AG04449 (cell line): ENCODE data around the gene DIAPH2.

ENCODE experiments used
- CTCF ChIA-PET: fragments of 350-600 bp; formaldehyde crosslinking; extraction: SDS; loops from one replicate; lab custom pipeline; 2021; ENCODE audit warnings: antibody characterized with exemption; lab: Yijun Ruan, JAX
- POLR2A ChIA-PET: fragments of 400-600, 350-600 bp; formaldehyde crosslinking; extraction: SDS; loops from one replicate; lab custom pipeline; 2020; ENCODE audit warnings: antibody characterized with exemption, inconsistent platforms; lab: Yijun Ruan, JAX
- DNase-seq: peaks from one replicate; pipeline ENCODE4 v3.0.0-alpha.2; 2010; ENCODE audit warnings: low read depth, low spot score
- H3K4me3 ChIP-seq: 2 replicates; pipeline ENCODE4 v1.5.1; 2011; ENCODE audit warnings: low read depth, mild to moderate bottlenecking, control low read depth, low read length
- CTCF ChIP-seq: IDR thresholded peaks from one replicate; pipeline ENCODE4 v1.5.1; 2011; ENCODE audit warnings: mild to moderate bottlenecking, moderate library complexity, low read length, control low read depth, inconsistent platforms; ENCODE audit not compliant: insufficient read depth; ENCODE audit errors: missing control alignments

DIAPH2 gene

DNA sequence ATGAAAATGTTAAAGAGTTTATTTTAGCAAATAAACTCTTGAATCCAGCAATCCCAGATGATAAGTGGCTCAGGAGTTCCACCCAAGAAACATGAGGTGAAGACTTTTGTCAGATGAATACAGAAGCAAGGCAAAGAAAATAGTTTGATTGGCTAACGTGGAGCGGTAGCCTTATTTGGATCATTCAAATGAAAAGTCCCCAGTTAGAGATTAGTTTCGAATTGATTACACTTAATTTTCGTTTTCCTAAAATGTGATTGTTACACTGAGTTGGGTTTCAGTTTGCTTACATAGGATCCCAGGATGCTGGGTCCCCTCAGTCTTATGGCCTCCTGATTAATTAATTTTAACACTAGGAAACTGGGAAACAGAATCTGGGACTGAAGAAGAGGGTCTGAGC is 122.7 kb downstream of the DIAPH2 start:
- ChIA-PET CTCF (no interaction called here), POLR2A (no interaction called here)
- TF ChIP-seq CTCF = no peak
- H3K4me3 ChIP-seq = no peak overlapping the region
- DNase-seq = no peak

GRCh38 chrX:96820935-96821334 is 136.3 kb downstream of the DIAPH2 start:
- no peak overlapping the region for H3K4me3 ChIP-seq
- TF ChIP-seq CTCF = no peak
- ChIA-PET CTCF (no interaction called here), POLR2A (no interaction called here)
- no peak for DNase-seq

GRCh38 chrX:96824166-96824565 is 139.5 kb downstream of the DIAPH2 start:
- ChIA-PET CTCF (interaction anchor here (1.5 kb wide), 1 partner anchor 13 kb away, joined by 3 read pairs; no protein-coding TSS in a partner anchor), POLR2A (no interaction called here)

GRCh38 chrX:96833333-96833732 is 148.7 kb downstream of the DIAPH2 start:
- POLR2A ChIA-PET = no interaction called here
- H3K4me3 ChIP-seq = no peak overlapping the region
- DNase-seq = no peak
- CTCF ChIA-PET = no interaction called here
- TF ChIP-seq CTCF = no peak

More at GRCh38 chrX:96824166-96824565, 139.5 kb downstream of the DIAPH2 start:
- no peak overlapping the region for H3K4me3 ChIP-seq
- no peak for DNase-seq
- no peak for TF ChIP-seq CTCF

GRCh38 chrX:96834137-96834536 is 149.5 kb downstream of the DIAPH2 start:
- TF ChIP-seq CTCF = no peak
- ChIA-PET CTCF (no interaction called here), POLR2A (no interaction called here)
- no peak for DNase-seq
- H3K4me3 ChIP-seq = no peak overlapping the region

DNA sequence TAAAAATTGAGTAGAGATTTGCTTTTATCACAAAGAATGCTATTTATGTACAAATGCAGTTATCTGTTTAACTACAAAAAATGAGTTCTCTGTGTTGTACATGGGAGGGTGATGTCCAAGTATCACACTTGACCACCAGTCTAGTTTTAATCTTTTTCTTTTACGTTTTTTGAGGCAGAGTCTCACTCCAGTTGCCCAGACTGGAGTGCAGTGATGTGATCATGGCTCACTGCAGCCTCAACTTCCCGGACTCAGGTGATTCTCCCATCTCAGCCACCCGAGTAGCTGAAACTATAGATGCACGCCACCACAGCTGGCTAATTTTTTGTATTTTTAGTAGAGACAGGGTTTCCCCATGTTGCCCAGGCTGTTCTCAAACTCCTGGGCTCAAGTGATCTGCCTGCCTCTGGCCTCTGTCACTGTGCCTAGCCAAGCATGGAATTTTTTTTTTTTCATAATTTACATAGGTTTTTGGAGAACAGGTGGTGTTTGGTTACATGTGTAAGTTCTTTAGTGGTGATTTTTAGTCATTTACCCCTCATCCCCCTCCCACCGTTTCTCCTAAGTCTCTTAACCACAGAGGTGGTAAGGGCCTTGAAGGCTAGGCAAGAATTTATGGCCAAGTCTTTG is 151.1 kb downstream of the DIAPH2 start:
- POLR2A ChIA-PET = no interaction called here
- CTCF ChIA-PET = no interaction called here
- DNase-seq = no peak
- H3K4me3 ChIP-seq = no peak overlapping the region
- no peak for TF ChIP-seq CTCF
